HepG2 (cell line): ENCODE data around the gene MEGF6. TPM values are rescaled to one million over a fixed set of nuclear protein-coding genes. Genes with fewer than 3 reads are reported as not detected.

ENCODE experiments used
- BRD4 ChIP-seq: sonication (generic); formaldehyde crosslinking; IDR thresholded peaks from 2 replicates; pipeline ENCODE4 v1.4.0; 2020; ENCODE audit warnings: missing genetic modification reagents
- FOXA3 ChIP-seq: IDR thresholded peaks from 2 replicates; pipeline ENCODE4 v1.6.1; 2016; ENCODE audit warnings: missing genetic modification reagents, missing compliant biosample characterization
- IRF9 ChIP-seq: sonication (generic); formaldehyde crosslinking; IDR thresholded peaks from 2 replicates; pipeline ENCODE4 v1.8.0; 2022; ENCODE audit warnings: missing genetic modification reagents, mild to moderate bottlenecking, borderline replicate concordance
- NR3C1 ChIP-seq: sonication (generic); formaldehyde crosslinking; IDR thresholded peaks from 2 replicates; pipeline ENCODE4 v1.4.0; 2020; ENCODE audit warnings: missing genetic modification reagents
- PHF21A ChIP-seq: sonication (generic); formaldehyde crosslinking; IDR thresholded peaks from 2 replicates; pipeline ENCODE4 v1.5.0; 2020; ENCODE audit warnings: mild to moderate bottlenecking, missing genetic modification reagents
- POLR2AphosphoS5 ChIP-seq: IDR thresholded peaks from 2 replicates; pipeline ENCODE4 v1.6.1; 2012; ENCODE audit warnings: low read depth, low read length
- PRDM10 ChIP-seq: sonication (generic); formaldehyde crosslinking; IDR thresholded peaks from 2 replicates; pipeline ENCODE4 v1.4.0; 2020; ENCODE audit warnings: low read depth, missing genetic modification reagents
- SMAD9 ChIP-seq: sonication (generic); formaldehyde crosslinking; IDR thresholded peaks from 2 replicates; pipeline ENCODE4 v1.5.1; 2020; ENCODE audit warnings: mild to moderate bottlenecking, missing genetic modification reagents
- TFDP1 ChIP-seq: IDR thresholded peaks from 2 replicates; pipeline ENCODE4 v1.6.1; 2016; ENCODE audit warnings: missing compliant biosample characterization, missing genetic modification reagents, borderline replicate concordance
- USF2 ChIP-seq, 2 experiments: sonication (generic) in 1 of 2; formaldehyde crosslinking in 1 of 2; IDR thresholded peaks; 2 replicates each; pipeline versions ENCODE4 v1.5.1 to v1.6.1; 2011 to 2020; ENCODE audit warnings: borderline replicate concordance in 1 of 2, low read depth in 1 of 2, low read length in 1 of 2, mild to moderate bottlenecking in 1 of 2, missing genetic modification reagents in 1 of 2, moderate library complexity in 1 of 2
- ZNF333 ChIP-seq: sonication (generic); formaldehyde crosslinking; IDR thresholded peaks from 2 replicates; pipeline ENCODE4 v1.4.0; 2020; ENCODE audit warnings: mild to moderate bottlenecking, missing genetic modification reagents, borderline replicate concordance
- ZNF367 ChIP-seq: sonication (generic); formaldehyde crosslinking; IDR thresholded peaks from 2 replicates; pipeline ENCODE4 v1.4.0; 2020; ENCODE audit warnings: missing genetic modification reagents, borderline replicate concordance
- ZNF460 ChIP-seq: sonication (generic); formaldehyde crosslinking; IDR thresholded peaks from 2 replicates; pipeline ENCODE4 v1.5.1; 2020; ENCODE audit warnings: missing genetic modification reagents, mild to moderate bottlenecking, borderline replicate concordance
- ZNF564 ChIP-seq: sonication (generic); formaldehyde crosslinking; IDR thresholded peaks from 2 replicates; pipeline ENCODE4 v1.8.1; 2023; ENCODE audit warnings: mild to moderate bottlenecking, missing genetic modification reagents
- ZNF574 ChIP-seq: sonication (generic); formaldehyde crosslinking; IDR thresholded peaks from 2 replicates; pipeline ENCODE4 v1.4.0; 2020; ENCODE audit warnings: missing genetic modification reagents
- ZNF703 ChIP-seq: sonication (generic); formaldehyde crosslinking; IDR thresholded peaks from 2 replicates; pipeline ENCODE4 v1.5.1; 2020; ENCODE audit warnings: missing genetic modification reagents, mild to moderate bottlenecking, moderate library complexity, borderline replicate concordance
- ZSCAN22 ChIP-seq: sonication (generic); formaldehyde crosslinking; IDR thresholded peaks from 2 replicates; pipeline ENCODE4 v1.4.0; 2020; ENCODE audit warnings: mild to moderate bottlenecking, missing genetic modification reagents
- polyA plus RNA-seq, 8 experiments: library from polyadenylated mRNA; depleted of rRNA in 3 of 8; stranded (reverse) in 7 of 8; unstranded in 1 of 8; fragments of >200 nt; fragmentation: Illumina TruSeq in 4 of 8; extraction: Trizol in 4 of 8; gene quantifications; 2 replicates each; pipeline versions ENCODE4 v1.2.1 to v1.2.3, GENCODE V29; 2011 to 2016; ENCODE audit warnings: low read depth in 4 of 8, missing spikeins in 1 of 8, mixed read lengths in 1 of 8; ENCODE audit not compliant: insufficient read depth in 1 of 8
- total RNA-seq, 5 experiments: library from RNA; depleted of rRNA; stranded (reverse); fragments of >200 nt; fragmentation: Illumina TruSeq; extraction: Trizol; gene quantifications; 2 replicates each; pipeline ENCODE4 v1.2.3, GENCODE V29; 2016; ENCODE audit warnings: low read depth in 1 of 5

Gene MEGF6
- total and polyA plus RNA-seq, 2 of the 13 experiments (the other 11 are each of a cell fraction or from before 2014, with no cell fraction given): 1.9 TPM

- no peak for TF ChIP-seq ZNF333 (CRISPR knock-in tag)
- no peak; the same call in 1 of the 2 replicates for TF ChIP-seq PHF21A (CRISPR knock-in tag)
- peak; percentile 48; the same call in 1 of the 2 replicates for TF ChIP-seq ZNF564 (CRISPR knock-in tag)
- no peak for TF ChIP-seq NR3C1
- TF ChIP-seq SMAD9 (CRISPR knock-in tag): no peak
- no peak for TF ChIP-seq ZSCAN22 (CRISPR knock-in tag)
- no peak for TF ChIP-seq ZNF367 (CRISPR knock-in tag)
- TF ChIP-seq POLR2AphosphoS5: 0 out of 2 replicates have a peak, but pooled peaks have one; percentile 21
- TF ChIP-seq ZNF703 (CRISPR knock-in tag): no peak
- peak; percentile 34; the same call in 1 of the 2 replicates for TF ChIP-seq BRD4 (CRISPR knock-in tag)
- no peak for TF ChIP-seq USF2 (IDR thresholded peaks at IDR 0.05; ENCODE audit: low read depth, low read length)
- no peak for TF ChIP-seq USF2 (CRISPR knock-in tag; IDR thresholded peaks at IDR 0.05; ENCODE audit: borderline replicate concordance)
- no peak for TF ChIP-seq ZNF460 (CRISPR knock-in tag)
- peak; percentile 77; the same call in 1 of the 2 replicates for TF ChIP-seq TFDP1 (CRISPR knock-in tag)
- TF ChIP-seq PRDM10: peak; percentile 91
- TF ChIP-seq FOXA3 (CRISPR knock-in tag): peak; percentile 53; the same call in 1 of the 2 replicates
- TF ChIP-seq ZNF574: no peak
- TF ChIP-seq IRF9: 0 out of 2 replicates have a peak, but pooled peaks have one; percentile 55
Observed at GRCh38 chr1:3459940-3460671, 151.2 kb downstream of the MEGF6 start (continued).
